ENCODE results near the gene RILPL2. TPM values are rescaled to one million over a fixed set of nuclear protein-coding genes. Genes with fewer than 3 reads are reported as not detected.
"Not testable (repeated sequence)": the region's sequence is repeated elsewhere in the genome, so short reads cannot be mapped to it uniquely, and the experiment has no call there.

Gene RILPL2
- total RNA-seq, 1 donor from 2014 or later: 4.2 TPM

DNA sequence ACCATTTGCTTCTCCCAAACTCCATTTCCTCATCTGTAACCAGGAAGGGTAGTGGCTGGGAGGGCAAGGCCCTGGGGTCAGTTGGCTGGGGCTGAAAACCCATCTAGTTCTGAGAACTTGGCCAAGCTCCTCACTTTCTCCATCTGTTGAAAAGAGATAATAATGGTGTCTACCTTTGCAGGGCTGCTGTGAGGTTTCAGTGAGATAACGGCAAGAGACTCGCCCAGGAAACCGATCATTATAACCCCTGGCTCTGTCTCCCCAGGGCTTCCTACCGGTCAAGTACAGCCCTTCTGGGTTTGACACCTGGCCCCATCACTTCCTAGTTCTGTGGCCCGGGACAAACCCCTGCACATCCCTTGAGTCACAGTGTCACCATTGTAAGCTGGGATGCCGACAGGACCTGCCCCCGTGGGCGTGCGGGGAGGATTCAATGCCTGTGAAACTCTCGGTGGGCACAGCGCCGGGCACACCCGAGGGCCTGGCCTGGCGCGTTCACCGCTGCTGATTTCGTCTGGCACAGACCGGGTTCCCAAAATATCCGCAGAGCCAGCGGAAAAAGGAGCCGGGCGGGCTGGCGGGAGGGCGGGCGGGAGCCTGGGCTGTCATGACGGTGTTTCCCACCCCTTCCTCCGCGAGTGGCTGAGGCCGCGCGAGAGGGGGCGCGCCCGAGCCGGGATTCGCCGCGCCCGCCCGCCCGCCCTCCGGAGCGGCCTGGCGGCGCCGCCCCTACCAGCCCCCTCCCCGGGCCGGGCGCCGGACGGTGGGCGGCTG lies 48.1 kb downstream of the RILPL2 start:
- TF ChIP-seq, protein P1, sequence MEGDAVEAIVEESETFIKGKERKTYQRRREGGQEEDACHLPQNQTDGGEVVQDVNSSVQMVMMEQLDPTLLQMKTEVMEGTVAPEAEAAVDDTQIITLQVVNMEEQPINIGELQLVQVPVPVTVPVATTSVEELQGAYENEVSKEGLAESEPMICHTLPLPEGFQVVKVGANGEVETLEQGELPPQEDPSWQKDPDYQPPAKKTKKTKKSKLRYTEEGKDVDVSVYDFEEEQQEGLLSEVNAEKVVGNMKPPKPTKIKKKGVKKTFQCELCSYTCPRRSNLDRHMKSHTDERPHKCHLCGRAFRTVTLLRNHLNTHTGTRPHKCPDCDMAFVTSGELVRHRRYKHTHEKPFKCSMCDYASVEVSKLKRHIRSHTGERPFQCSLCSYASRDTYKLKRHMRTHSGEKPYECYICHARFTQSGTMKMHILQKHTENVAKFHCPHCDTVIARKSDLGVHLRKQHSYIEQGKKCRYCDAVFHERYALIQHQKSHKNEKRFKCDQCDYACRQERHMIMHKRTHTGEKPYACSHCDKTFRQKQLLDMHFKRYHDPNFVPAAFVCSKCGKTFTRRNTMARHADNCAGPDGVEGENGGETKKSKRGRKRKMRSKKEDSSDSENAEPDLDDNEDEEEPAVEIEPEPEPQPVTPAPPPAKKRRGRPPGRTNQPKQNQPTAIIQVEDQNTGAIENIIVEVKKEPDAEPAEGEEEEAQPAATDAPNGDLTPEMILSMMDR (IDR thresholded peaks at IDR 0.05): peak; percentile 54
- DNase-seq (ENCODE audit: low spot score): no peak
- peak overlapping the region; percentile 84 for H3K27ac Mint-ChIP-seq (ENCODE audit: unreplicated experiment)
- H3K36me3 Mint-ChIP-seq (ENCODE audit: low read depth): peaks cover 9% of the 10 kb centered on the region
- H3K4me3 Mint-ChIP-seq (ENCODE audit: unreplicated experiment): peak overlapping the region; percentile 75
- no peaks in the 10 kb centered on the region for H3K27me3 Mint-ChIP-seq (ENCODE audit: low read depth)
- H3K9me3 Mint-ChIP-seq (ENCODE audit: low read depth): no peaks in the 10 kb centered on the region
- peaks cover 42% of the 10 kb centered on the region for H3K4me1 Mint-ChIP-seq (ENCODE audit: low read depth)

DNA sequence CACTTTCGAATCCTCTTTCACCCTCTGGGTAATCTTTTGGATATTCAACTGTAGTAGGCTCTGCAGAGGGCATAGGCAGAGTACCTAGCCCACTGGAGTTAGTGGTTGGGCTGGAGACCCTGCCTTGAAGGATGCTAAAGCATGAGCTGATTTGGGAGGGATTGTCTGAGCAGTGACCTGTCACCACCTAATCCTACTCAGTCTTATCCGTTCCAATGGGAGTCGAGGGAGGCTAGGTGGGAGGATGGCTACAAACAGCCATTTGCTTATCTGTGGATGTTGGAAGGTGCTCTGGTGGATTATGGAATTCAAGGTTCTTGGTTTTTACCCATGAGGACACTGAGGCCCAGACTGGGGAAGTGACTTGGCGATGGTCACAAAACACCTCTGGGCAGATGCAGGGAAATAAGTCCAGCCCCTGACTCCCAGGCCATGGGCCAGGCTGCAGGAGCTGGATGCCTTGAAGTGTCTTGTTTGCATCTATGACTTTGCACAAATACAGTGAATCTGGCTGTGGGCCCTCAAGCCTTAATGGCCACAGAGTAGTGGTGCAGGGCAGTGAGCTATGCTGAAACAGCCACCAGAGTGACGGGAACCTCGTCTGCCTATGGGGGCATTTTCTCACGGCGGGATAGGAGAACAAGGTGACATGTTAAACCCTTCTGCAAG lies 48.8 kb downstream of the RILPL2 start:
- peak overlapping the region; percentile 84 for H3K27ac Mint-ChIP-seq (ENCODE audit: unreplicated experiment)
- H3K9me3 Mint-ChIP-seq (ENCODE audit: low read depth): no peaks in the 10 kb centered on the region
- H3K36me3 Mint-ChIP-seq (ENCODE audit: low read depth): peaks cover 5% of the 10 kb centered on the region
- no peaks in the 10 kb centered on the region for H3K27me3 Mint-ChIP-seq (ENCODE audit: low read depth)
- peak overlapping the region; percentile 75 for H3K4me3 Mint-ChIP-seq (ENCODE audit: unreplicated experiment)
- H3K4me1 Mint-ChIP-seq (ENCODE audit: low read depth): peaks cover 43% of the 10 kb centered on the region
- no peak for DNase-seq (ENCODE audit: low spot score)
- TF ChIP-seq, protein P1 (IDR thresholded peaks at IDR 0.05): no peak

DNA sequence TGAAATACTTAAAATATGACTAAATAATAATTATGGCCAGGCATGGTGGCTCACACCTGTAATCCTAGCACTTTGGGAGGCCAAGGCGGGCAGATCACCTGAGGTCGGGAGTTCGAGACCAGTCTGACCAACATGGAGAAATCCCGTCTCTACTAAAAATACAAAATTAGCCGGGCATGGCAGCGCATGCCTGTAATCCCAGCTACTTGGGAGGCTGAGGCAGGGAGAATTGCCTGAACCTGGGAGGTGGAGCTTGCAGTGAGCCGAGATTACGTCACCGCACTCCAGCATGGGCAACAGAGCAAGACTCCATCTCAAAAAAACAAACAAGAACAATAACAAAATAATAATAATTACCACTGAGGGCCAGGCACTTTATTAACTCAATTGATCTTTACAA lies 50.9 kb downstream of the RILPL2 start:
- H3K27me3 Mint-ChIP-seq (ENCODE audit: low read depth); DNase-seq (ENCODE audit: low spot score); H3K9me3 Mint-ChIP-seq (ENCODE audit: low read depth); H3K4me3 Mint-ChIP-seq (ENCODE audit: unreplicated experiment); H3K36me3 Mint-ChIP-seq (ENCODE audit: low read depth): not testable (repeated sequence)
- Mint-ChIP-seq H3K4me1 (ENCODE audit: low read depth) (peaks cover 27% of the 10 kb centered on the region), H3K27ac (ENCODE audit: unreplicated experiment) (peak overlapping the region; percentile 32)

DNA sequence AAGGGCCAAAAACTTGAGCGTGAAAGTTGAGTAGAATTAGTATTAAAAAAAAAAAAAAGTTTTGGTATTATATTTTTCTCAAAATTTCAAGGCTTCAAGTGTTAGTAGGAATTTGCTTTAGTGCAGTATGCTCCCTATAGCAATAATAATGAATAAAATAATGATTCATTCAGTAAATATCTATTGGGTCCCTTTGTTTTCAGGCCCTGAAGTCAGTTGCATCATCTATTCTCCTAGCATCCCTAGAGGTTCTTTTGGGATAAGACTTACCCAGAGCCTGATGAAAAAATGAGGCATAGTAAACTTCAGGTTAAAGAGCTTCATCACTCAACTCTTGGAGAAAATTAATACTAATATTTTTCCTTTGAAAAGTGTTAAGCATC lies 51.5 kb downstream of the RILPL2 start:
- Mint-ChIP-seq H3K4me3 (ENCODE audit: unreplicated experiment) (peak overlapping the region; percentile 77), H3K9me3 (ENCODE audit: low read depth) (no peaks in the 10 kb centered on the region), H3K4me1 (ENCODE audit: low read depth) (peaks cover 22% of the 10 kb centered on the region), H3K36me3 (ENCODE audit: low read depth) (no peaks in the 10 kb centered on the region), H3K27ac (ENCODE audit: unreplicated experiment) (peak overlapping the region; percentile 83), H3K27me3 (ENCODE audit: low read depth) (no peaks in the 10 kb centered on the region)
- TF ChIP-seq, protein P1 (IDR thresholded peaks at IDR 0.05): no peak
- DNase-seq (ENCODE audit: low spot score): no peak

DNA sequence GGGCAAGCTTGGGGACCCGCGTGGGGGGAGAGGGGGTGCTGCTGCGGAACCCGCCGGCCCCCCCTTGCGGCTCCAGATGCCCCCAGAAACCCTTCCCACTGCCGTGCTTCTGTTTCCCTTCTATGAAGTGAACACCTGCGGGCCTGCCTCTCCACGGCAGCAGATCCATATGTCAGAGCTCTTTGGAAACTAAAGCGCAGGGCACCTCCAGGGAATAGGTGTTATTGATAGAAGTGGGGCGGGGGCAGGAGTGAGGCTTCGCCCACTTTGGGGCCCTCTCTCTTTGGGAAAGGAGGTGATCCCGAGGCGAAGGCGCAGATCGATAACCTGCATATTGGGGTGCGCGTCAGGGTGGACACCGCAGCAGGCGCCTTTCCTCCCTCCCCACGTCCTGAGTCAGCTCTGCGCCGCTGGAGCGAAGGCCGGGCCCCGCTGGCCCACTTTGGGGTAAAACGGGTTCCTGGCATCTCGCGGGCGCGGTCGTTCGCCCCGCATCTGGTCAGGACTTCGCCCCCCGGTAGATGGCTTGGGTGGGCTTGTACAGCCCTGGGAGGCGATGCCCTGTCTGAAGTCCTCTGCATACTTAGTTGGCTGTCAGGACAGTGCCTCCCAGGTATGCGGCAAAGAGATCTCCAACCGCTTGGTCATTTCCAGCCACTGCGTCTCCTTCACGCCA lies 52.0 kb downstream of the RILPL2 start:
- Mint-ChIP-seq H3K9me3 (ENCODE audit: low read depth) (no peaks in the 10 kb centered on the region), H3K36me3 (ENCODE audit: low read depth) (no peaks in the 10 kb centered on the region), H3K4me3 (ENCODE audit: unreplicated experiment) (peak overlapping the region; percentile 77), H3K4me1 (ENCODE audit: low read depth) (peaks cover 20% of the 10 kb centered on the region), H3K27me3 (ENCODE audit: low read depth) (no peaks in the 10 kb centered on the region), H3K27ac (ENCODE audit: unreplicated experiment) (peak overlapping the region; percentile 83)
- no peak for DNase-seq (ENCODE audit: low spot score)
- TF ChIP-seq, protein P1 (IDR thresholded peaks at IDR 0.05): peak; percentile 26

Data from chondrocyte (in vitro differentiated cells).